ENCODE measurements around the gene IL20.

DNA sequence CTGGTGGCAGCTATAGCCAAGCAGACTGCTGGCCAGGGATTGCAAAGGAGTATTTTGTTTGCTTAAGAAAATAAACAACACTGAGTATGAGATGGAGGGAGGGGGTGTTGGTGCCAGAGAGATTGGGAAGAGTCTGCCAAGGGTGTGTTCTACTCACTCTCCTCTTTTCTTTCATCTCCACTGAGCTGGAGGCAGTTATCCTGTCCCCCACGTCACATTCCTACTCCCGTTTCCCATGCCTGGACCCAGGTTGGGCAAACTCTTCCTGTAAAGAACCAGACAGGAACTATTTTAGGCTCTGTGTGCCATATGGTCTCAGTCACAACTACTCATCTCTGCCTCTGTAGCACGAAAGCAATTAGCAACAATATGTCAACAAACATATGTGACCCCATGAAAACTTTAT is 30.4 kb downstream of the IL20 start:
- TF ChIP-seq POLR2A (IDR thresholded peaks at IDR 0.05) = no peak
- TF ChIP-seq, protein P1, sequence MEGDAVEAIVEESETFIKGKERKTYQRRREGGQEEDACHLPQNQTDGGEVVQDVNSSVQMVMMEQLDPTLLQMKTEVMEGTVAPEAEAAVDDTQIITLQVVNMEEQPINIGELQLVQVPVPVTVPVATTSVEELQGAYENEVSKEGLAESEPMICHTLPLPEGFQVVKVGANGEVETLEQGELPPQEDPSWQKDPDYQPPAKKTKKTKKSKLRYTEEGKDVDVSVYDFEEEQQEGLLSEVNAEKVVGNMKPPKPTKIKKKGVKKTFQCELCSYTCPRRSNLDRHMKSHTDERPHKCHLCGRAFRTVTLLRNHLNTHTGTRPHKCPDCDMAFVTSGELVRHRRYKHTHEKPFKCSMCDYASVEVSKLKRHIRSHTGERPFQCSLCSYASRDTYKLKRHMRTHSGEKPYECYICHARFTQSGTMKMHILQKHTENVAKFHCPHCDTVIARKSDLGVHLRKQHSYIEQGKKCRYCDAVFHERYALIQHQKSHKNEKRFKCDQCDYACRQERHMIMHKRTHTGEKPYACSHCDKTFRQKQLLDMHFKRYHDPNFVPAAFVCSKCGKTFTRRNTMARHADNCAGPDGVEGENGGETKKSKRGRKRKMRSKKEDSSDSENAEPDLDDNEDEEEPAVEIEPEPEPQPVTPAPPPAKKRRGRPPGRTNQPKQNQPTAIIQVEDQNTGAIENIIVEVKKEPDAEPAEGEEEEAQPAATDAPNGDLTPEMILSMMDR (IDR thresholded peaks at IDR 0.05) = no peak
